Stimulated activated CD8-positive, alpha-beta memory T cell treated with anti-CD3 and anti-CD28 coated beads, Interleukin-4, amount 100 ng/mL, for 1 hour (primary cell): ENCODE data around the gene ZGLP1.
"Not testable (repeated sequence)": the region's sequence is repeated elsewhere in the genome, so short reads cannot be mapped to it uniquely, and the experiment has no call there.

Source experiments
- DNase-seq, 2 donors: peaks; one replicate each; pipeline ENCODE4 v3.0.0-alpha.2; 2020; ENCODE audit warnings: low read depth in 2 of 2, low spot score in 1 of 2

The ZGLP1 gene

DNA sequence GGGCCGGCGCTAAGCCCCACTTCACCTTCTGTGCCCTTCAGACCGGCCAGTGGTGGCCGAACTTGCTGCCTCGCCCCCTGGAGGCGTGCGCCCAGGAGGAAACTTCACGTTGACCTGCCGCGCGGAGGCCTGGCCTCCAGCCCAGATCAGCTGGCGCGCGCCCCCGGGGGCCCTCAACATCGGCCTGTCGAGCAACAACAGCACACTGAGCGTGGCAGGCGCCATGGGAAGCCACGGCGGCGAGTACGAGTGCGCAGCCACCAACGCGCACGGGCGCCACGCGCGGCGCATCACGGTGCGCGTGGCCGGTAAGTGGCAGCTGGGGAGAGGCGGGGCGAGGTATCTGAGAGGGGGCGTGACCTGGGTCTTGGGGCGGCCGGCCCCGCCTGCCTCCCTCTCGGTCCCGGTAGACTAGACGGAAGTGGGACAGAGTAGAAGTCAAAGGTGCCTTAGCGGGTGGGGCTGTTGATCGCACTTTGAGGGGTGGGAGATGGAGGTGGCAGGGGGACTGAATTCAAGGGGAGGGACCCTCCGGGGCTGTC, 14.2 kb downstream of the ZGLP1 start:
- DNase-seq: no peak

DNA sequence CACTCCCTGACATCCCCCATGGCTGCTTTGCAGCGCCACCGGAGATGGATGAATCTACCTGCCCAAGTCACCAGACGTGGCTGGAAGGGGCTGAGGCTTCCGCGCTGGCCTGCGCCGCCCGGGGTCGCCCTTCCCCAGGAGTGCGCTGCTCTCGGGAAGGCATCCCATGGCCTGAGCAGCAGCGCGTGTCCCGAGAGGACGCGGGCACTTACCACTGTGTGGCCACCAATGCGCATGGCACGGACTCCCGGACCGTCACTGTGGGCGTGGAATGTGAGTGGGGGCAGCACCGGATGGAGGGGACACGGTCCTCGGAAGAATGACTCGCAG, 15.3 kb downstream of the ZGLP1 start:
- no peak for DNase-seq

DNA sequence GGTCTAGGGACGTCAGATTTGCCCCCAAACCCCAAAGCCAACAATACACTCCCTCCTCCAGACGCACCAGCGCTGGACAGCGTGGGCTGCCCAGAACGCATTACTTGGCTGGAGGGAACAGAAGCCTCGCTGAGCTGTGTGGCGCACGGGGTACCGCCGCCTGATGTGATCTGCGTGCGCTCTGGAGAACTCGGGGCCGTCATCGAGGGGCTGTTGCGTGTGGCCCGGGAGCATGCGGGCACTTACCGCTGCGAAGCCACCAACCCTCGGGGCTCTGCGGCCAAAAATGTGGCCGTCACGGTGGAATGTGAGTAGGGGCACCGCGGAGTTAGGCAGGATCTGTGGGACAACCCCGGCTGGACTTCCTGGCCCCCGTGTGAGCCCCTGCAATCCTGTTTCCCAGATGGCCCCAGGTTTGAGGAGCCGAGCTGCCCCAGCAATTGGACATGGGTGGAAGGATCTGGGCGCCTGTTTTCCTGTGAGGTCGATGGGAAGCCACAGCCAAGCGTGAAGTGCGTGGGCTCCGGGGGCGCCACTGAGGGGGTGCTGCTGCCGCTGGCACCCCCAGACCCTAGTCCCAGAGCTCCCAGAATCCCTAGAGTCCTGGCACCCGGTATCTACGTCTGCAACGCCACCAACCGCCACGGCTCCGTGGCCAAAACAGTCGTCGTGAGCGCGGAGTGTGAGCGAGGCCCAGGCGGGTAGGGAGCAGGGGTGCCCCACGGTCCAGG, 15.8 kb downstream of the ZGLP1 start:
- no peak for DNase-seq

DNA sequence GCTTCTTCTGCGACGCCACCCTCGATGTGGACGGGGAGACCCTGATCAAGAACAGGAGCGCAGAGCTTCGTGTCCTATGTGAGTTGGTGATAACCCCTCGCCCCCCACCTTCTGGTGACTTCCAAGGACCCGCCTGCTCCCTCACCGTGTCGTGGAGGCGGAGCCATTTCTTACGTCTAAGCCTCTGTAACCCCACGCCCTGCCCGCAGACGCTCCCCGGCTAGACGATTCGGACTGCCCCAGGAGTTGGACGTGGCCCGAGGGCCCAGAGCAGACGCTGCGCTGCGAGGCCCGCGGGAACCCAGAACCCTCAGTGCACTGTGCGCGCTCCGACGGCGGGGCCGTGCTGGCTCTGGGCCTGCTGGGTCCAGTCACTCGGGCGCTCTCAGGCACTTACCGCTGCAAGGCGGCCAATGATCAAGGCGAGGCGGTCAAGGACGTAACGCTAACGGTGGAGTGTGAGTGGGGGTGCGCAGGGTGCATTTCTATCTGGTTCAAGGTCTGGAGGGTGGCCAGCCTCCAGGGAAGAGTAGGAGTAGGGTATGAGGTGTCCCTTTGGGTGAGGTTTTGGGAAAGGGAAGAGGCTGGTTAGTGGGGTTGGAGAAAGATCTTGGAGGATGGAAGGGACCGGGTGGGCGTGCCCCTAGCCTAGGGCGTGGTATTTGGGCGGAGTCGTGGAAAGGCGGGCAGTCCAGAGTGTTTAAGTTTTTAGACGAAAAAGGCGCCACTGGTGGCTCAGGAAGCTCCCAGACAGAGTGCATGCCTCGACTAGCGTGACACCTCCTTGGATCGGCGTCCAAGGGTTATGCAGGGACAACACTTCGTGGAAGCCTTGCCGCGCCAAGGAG, 16.6 kb downstream of the ZGLP1 start:
- no peak for DNase-seq

DNA sequence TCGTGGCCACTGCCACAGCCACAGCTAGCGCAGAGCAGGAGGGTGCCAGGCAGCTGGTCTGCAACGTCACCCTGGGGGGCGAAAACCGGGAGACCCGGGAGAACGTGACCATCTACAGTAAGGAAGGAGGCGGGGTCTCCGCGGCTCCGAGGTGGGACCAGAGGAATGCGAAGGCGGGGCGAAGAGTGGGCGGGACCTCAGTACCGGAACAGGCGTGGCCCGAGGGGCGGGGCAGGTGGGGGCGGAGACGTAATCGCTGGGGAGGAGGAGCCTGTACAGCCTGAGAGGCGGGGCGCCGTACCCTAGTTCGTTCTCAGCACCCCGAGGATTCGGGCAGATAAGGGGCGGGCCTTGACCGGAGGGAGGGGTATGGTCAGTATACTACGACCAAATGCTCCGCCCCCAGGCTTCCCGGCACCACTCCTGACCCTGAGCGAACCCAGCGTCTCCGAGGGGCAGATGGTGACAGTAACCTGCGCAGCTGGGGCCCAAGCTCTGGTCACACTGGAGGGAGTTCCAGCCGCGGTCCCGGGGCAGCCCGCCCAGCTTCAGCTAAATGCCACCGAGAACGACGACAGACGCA, 17.3 kb downstream of the ZGLP1 start:
- no peak for DNase-seq

DNA sequence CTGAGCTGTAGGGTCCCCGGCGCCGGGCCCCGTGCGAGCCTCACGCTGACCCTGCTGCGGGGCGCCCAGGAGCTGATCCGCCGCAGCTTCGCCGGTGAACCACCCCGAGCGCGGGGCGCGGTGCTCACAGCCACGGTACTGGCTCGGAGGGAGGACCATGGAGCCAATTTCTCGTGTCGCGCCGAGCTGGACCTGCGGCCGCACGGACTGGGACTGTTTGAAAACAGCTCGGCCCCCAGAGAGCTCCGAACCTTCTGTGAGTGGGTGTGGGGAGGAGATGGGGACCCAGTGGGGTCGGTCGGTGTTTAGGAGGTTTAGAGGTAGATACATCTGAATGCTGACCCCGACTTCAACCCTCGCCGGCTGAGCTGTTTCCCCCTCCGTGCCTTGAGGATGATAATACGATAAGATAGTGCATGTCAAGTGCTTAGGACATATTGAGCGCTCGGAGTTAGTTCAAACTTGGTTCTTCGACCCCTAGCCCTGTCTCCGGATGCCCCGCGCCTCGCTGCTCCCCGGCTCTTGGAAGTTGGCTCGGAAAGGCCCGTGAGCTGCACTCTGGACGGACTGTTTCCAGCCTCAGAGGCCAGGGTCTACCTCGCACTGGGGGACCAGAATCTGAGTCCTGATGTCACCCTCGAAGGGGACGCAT, 17.9 kb downstream of the ZGLP1 start:
- no peak for DNase-seq

DNA sequence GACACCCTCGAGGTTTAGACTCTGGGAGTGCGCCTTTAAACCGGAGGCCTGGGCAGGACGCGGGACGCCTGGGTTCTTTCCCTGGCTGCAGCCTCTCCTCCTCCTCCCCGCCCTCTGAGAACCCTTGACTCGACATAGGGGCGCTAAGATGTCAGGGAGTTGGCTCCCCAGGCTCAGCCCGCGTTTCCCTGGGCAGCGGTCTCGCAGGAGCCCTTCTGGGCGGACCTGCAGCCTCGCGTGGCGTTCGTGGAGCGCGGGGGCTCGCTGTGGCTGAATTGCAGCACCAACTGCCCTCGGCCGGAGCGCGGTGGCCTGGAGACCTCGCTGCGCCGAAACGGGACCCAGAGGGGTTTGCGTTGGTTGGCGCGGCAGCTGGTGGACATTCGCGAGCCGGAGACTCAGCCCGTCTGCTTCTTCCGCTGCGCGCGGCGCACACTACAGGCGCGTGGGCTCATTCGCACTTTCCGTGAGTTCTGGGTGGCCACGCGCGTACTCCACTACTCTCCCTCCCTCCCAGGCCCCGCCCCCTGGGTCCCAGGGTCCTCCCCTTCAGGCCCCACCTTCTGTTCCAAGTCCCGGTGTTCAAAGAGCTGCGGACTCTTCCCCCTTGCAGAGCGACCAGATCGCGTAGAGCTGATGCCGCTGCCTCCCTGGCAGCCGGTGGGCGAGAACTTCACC, 18.6 kb downstream of the ZGLP1 start:
- DNase-seq: no peak

DNA sequence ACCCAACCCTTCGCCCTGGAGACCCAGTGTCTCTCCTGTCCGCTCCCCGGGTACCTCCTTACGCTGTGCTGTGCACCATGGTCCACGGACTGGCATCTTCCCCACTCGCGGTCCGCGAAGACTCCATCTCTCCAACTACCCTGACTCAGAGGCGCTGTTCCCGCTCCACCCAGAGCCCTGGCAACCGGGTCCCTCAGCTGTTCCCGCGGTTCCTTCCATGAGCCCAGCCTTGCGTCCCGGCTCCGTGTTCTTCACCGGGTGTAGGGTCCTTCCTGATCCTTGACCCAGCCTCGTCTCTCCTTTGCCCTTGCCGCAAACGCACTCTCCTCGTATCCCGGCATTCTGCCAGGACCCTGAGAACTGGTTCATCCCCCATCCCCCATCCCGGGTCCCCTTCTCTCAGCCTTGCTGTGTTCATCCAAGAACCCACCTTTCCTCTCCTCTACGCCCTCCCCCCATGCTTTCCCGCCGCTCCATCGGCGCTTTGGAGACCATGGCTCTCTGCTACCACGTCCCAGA, 19.2 kb downstream of the ZGLP1 start:
- DNase-seq: no peak

DNA sequence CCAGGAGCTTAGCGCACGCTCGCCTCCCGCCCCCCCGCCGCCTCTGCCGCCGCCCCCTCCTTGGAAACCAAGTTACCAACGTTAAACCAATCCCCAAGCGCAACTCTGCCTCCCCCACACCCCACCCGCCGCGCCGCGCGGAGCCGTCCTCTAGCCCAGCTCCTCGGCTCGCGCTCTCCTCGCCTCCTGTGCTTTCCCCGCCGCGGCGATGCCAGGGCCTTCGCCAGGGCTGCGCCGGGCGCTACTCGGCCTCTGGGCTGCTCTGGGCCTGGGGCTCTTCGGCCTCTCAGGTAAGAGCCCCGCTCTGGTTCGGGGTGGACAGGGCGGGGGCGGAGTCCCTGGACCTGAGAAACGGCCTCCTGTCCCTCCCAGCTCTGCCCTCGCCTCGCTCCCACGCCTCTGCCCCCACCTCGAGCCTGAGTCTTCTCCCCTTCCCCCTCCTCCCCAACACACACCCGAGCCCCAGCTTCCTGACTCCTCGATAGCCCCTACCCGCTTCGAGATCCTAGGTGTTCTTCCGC, 19.7 kb downstream of the ZGLP1 start, which contains the start of gene ICAM5:
Gene ICAM5, plus strand, starts transcription at position 117 of the 521 bp plus-strand sequence. Its CDS starts 92 bp downstream, at position 209.
- no peak for DNase-seq

DNA sequence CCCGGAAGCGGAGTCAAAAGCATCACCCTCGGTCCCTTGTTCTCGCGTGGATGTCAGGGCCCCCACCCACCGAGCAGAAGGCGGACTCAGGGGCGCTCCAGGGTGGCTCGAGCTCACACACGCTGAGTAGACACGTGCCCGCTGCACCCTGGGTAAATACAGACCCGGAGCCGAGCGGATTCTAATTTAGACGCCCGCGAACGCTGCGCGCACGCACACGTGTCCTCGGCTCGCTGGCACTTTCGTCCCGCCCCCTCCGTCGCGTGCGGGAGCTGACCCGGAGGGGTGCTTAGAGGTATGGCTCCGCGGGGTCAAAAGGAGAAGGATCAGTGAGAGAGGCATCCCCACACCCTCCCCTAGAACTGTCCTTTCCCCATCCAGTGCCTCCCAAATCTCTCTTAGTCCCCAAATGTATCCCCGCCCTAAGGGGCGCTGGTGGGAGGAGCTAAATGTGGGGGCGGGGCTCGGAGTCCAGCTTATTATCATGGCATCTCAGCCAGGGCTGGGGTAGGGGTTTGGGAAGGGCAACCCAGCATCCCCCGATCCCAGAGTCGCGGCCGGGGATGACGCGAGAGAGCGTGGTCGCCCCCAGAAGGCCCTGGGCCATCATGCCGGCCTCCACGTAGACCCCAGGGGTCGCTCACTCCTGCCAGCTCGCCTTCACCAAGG, 20.3 kb downstream of the ZGLP1 start:
- DNase-seq: no peak

DNA sequence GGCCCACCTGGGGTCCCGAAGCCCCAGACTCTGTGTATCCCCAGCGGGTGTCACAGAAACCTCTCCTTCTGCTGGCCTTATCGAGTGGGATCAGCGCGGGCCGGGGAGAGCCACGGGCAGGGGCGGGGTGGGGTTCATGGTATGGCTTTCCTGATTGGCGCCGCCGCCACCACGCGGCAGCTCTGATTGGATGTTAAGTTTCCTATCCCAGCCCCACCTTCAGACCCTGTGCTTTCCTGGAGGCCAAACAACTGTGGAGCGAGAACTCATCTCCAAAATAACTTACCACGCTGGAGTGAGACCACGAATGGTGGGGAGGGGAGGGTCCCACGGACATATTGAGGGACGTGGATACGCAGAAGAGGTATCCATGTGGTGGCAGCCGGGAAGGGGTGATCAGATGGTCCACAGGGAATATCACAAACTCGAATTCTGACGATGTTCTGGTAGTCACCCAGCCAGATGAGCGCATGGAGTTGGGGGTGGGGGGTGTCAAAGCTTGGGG, 20.9 kb downstream of the ZGLP1 start:
- no peak for DNase-seq

DNA sequence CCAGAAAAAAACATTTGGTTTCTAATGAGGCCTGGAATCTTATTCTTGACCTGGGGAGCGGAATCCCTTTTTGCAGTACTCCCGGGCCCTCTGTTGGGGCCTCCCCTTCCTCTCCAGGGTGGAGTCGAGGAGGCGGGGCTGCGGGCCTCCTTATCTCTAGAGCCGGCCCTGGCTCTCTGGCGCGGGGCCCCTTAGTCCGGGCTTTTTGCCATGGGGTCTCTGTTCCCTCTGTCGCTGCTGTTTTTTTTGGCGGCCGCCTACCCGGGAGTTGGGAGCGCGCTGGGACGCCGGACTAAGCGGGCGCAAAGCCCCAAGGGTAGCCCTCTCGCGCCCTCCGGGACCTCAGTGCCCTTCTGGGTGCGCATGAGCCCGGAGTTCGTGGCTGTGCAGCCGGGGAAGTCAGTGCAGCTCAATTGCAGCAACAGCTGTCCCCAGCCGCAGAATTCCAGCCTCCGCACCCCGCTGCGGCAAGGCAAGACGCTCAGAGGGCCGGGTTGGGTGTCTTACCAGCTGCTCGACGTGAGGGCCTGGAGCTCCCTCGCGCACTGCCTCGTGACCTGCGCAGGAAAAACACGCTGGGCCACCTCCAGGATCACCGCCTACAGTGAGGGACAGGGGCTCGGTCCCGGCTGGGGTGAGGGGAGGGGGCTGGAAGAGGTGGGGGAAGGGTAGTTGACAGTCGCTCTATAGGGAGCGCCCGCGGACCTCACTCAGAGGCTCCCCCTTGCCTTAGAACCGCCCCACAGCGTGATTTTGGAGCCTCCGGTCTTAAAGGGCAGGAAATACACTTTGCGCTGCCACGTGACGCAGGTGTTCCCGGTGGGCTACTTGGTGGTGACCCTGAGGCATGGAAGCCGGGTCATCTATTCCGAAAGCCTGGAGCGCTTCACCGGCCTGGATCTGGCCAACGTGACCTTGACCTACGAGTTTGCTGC, 22.5 kb downstream of the ZGLP1 start, which contains the start of gene ICAM4:
Gene ICAM4, plus strand, starts transcription at position 153 of the 935 bp plus-strand sequence. Its CDS starts 58 bp downstream, at position 211.
- DNase-seq: no peak

DNA sequence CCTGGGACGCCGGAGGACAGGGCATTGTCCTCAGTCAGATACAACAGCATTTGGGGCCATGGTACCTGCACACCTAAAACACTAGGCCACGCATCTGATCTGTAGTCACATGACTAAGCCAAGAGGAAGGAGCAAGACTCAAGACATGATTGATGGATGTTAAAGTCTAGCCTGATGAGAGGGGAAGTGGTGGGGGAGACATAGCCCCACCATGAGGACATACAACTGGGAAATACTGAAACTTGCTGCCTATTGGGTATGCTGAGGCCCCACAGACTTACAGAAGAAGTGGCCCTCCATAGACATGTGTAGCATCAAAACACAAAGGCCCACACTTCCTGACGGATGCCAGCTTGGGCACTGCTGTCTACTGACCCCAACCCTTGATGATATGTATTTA, 24.2 kb downstream of the ZGLP1 start:
- DNase-seq: no peak

DNA sequence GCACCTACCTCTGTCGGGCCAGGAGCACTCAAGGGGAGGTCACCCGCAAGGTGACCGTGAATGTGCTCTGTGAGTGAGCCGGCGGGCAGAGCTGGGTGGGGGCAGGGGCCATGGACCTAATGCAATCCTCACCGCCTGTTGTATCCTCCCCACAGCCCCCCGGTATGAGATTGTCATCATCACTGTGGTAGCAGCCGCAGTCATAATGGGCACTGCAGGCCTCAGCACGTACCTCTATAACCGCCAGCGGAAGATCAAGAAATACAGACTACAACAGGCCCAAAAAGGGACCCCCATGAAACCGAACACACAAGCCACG, 24.7 kb downstream of the ZGLP1 start:
- no peak for DNase-seq

DNA sequence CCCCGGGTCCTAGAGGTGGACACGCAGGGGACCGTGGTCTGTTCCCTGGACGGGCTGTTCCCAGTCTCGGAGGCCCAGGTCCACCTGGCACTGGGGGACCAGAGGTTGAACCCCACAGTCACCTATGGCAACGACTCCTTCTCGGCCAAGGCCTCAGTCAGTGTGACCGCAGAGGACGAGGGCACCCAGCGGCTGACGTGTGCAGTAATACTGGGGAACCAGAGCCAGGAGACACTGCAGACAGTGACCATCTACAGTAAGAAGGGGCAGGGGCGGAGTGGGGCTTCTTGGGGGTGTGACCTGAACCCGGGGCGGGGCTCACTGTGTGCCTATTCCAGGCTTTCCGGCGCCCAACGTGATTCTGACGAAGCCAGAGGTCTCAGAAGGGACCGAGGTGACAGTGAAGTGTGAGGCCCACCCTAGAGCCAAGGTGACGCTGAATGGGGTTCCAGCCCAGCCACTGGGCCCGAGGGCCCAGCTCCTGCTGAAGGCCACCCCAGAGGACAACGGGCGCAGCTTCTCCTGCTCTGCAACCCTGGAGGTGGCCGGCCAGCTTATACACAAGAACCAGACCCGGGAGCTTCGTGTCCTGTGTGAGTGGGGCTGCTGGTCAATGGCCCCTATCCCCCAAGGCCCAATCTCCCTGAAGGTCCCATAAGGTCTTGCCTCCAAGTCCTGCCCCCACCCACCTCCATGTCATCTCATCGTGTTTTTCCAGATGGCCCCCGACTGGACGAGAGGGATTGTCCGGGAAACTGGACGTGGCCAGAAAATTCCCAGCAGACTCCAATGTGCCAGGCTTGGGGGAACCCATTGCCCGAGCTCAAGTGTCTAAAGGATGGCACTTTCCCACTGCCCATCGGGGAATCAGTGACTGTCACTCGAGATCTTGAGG, 25.3 kb downstream of the ZGLP1 start:
- no peak for DNase-seq

DNA sequence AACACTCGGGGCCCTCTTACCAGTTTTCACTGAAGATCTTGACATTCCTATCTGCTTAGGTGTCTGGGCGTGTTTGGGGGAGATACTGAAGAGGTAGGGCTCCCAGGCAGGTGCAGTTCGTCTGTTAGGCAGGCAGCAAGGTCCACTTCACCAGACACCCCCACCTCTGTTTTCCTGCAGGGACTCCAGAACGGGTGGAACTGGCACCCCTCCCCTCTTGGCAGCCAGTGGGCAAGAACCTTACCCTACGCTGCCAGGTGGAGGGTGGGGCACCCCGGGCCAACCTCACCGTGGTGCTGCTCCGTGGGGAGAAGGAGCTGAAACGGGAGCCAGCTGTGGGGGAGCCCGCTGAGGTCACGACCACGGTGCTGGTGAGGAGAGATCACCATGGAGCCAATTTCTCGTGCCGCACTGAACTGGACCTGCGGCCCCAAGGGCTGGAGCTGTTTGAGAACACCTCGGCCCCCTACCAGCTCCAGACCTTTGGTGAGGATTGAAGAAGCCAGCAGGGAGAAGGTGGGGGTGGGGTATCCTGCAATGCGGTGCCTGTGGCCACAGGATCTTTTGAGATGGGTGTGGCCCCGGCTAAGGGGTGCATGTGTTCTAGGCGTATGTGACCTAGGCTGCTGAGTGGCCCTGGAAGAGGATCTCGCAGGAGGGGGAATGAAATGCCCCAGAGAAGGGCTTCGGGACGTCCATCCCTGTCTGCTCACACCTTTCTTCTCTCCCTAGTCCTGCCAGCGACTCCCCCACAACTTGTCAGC, 26.1 kb downstream of the ZGLP1 start:
- no peak for DNase-seq

DNA sequence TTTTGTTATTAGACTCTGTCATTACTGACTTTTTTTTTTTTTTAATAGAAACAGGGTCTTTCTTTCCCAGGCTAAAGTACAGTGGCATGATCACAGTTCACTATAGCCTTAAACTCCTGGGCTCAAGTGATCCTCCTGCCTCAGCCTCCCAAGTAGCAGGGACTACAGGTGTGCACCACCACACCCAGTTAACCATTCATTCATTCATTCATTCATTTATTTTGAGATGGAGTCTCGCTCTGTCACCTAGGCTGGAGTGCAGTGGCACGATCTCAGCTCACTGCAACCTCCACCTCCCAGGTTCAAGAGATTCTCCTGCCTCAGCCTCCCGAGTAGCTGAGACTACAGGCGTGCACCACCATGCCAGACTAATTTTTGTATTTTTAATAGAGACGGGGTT, 27.6 kb downstream of the ZGLP1 start:
- DNase-seq: not testable (repeated sequence)
